HG03469 (cell line): Measurements from ENCODE around the gene PLCB3.
"Not testable (repeated sequence)": the region's sequence is repeated elsewhere in the genome, so short reads cannot be mapped to it uniquely, and the experiment has no call there.

Experiments
- ATAC-seq: cut with Tn5 transposase; IDR thresholded peaks from one replicate; pipeline ENCODE4 v1.9.1; 2021; ENCODE audit warnings: mild to moderate bottlenecking, moderate library complexity, moderate number of reproducible peaks; ENCODE audit not compliant: unreplicated experiment

The PLCB3 gene

DNA sequence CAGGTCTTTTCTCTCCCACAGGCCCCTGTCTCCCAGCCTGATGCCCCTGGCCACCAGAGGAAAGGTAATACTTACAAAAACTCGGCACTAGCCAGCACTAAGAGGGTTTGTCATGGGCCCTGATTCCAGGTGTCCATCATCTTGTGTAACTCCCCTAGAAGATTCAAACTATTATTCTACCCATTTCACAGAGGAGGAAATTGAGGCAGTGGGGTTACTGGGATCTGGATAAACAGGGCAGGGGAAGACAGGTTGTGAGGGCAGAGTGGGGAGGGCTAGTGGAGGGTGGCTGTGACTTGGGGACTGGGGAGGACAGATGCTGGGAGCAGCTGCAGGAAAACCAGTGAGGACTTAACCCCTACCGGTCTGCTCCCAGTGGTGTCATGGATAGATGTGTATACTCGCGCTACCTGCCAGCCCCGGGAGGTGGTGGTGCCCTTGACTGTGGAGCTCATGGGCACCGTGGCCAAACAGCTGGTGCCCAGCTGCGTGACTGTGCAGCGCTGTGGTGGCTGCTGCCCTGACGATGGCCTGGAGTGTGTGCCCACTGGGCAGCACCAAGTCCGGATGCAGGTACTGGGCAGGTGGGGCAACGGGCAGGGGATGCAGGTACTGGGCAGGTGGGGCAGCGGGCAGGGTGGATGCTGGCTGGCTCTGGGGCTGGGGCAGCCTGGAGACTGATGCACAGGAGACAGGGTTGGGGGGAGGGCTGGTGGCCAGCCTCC lies 15.7 kb upstream of the PLCB3 start:
- no peak for ATAC-seq

DNA sequence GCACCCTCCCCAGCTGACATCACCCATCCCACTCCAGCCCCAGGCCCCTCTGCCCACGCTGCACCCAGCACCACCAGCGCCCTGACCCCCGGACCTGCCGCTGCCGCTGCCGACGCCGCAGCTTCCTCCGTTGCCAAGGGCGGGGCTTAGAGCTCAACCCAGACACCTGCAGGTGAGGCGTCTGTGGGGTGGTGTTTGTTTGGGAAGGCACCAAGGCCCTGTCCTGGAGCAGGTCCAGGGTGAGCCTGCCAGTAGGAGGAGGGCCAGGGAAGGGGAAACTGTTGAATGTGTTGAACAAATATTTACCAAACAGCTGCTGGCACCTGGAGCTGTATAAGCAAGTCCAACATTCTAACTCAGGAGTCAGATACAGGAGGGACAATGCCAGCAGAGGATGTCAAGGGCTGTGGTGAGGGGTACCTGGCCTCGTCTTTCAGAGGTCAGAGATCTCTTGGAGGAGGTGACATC lies 13.8 kb upstream of the PLCB3 start:
- ATAC-seq, result no peak

GRCh38 chr11:64238076-64238475 lies 13.3 kb upstream of the PLCB3 start:
- no peak for ATAC-seq

DNA sequence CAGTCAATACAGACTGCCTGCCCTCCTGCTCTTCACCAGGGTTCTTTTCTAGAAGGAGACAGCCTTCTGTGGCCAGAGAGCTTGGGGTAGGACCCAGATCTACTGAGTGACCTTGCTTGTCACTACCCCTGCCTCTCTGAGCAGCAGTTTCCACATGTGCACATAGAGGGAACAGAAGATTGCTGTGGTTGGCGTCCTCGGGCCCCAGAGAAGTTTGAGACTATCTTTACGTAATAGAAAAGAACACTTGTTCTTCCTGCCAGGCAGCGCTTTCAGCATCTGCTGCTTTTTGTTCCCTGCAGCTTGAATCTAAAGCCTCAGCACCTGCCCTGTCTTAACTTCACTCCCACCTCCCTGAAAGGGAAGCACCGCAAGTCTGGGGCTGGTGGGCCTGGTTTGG lies 12.3 kb upstream of the PLCB3 start:
- no peak for ATAC-seq

GRCh38 chr11:64239662-64240434 lies 11.5 kb upstream of the PLCB3 start:
- ATAC-seq, result no peak

GRCh38 chr11:64240435-64241240 lies 10.7 kb upstream of the PLCB3 start, which contains the start of gene FKBP2:
Gene FKBP2, plus strand, starts transcription at chr11:64241095. Its CDS starts 1,293 bp downstream, at chr11:64242388.
- ATAC-seq, result peak; percentile 38

DNA sequence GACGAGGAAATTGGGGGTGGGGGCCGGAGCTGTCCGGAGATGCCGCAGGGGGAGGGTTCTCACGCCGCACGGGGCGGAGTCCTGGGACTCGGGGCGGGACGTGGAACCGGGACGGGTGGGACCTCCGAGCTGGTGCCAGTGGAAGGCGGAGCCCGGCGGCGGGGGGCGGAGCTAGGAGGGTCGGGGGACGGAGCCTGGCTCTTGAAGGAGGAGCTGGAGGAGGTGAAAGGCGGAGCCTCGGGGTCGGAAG lies 10.2 kb upstream of the PLCB3 start:
- ATAC-seq, result peak; percentile 41

DNA sequence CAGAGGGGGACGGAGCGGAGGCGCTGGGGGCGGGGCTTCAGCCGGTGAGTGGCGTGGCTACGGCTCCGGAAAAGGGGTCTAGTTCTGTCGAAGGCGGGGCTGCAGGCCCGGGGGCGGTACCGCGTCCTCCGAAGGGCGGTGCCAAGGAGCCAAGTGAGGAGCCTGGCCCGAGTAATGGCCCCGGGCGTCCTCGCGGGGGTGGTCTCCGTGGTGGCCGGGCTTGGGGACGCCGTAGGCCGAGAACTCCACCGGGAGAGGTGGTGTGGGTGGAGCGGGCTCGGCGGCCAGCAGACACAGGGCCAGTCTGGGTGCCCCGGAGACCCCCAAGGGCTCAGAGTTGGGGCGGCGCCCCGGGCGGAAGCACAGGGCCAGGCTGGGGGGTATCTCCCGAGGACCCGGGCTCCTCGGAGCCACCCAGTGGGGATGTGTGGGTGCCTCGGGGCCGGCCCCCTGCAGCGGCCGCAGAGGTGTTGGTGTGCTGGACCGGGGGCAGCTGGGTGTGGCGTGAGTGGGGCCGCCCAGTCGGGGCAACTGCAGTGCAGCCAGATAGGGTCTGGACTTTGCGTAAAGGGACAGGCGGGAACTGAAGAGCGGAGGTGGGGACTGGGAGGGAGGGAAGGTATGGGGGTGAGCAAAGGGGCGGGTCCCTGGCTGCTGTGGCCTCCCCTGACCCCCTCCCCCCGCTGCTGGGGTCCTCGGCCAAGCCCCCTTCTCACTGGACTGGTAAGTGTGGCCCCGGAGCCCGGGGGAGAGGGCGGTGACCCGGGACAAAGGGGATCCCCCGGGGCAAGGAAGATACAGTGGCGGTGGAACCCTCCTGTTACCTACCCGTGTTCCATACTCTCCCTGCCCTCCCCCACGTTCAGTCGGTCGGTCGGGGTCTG lies 9.6 kb upstream of the PLCB3 start:
- ATAC-seq, result peak; percentile 10

- ATAC-seq, result no peak
These were observed 8.0 kb upstream of the PLCB3 start for GRCh38 chr11:64243236-64243854.

GRCh38 chr11:64244107-64244506 lies 7.2 kb upstream of the PLCB3 start:
- ATAC-seq, result no peak

DNA sequence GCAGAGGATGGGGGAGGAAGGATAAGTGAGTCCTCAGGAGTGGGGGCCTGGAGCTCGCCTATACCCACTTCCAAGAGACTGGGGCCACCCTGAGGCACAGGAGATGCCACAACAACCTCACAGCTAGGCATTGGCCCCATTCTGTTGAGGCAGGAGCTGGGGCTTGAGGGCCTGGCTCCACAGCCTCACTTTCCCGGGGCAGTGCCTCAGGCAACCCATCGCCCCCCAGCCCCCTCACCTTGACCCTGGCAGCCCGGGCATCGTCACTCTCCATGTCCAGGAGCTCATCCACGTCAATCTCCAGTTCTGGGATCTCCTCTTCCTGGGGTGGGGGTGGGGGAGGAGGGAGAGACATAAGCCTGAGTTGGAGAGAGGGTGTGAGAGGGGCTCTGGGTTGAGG lies 6.4 kb upstream of the PLCB3 start:
- ATAC-seq, result no peak

DNA sequence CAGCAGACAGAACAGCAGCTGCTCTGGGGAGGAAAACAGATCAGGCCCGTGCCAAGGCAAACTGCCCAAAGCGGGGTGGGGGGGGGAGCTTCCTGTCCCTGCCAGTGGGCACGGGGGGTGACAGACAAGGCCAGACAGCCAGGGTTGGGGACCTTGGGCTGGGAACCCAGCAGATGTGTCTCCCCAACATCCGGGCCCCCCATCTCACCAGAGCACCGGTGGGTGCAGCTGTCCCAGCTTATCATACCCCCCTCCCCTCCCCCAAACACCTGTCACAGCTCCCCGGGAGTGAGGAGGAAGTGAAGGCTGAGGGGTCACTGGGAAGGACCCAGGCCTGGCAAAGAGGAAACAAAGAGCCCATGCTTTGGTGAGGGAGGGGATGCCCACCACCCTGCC lies 5.9 kb upstream of the PLCB3 start:
- ATAC-seq, result no peak

GRCh38 chr11:64245797-64246620 lies 5.3 kb upstream of the PLCB3 start:
- ATAC-seq, result no peak

DNA sequence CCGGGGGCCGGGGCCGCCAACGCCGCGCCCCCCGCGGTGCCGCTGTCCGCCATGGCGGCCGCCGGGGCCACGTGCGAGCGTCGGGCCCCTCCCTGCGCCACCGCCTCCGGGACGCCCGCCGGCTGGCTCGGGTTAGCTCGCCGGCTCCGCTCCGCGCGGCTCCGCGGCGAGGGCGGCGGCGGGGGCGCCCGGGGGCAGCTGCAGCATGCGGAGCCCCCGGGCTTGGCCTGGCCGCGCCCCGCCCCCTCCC lies 4.8 kb upstream of the PLCB3 start:
- not testable (repeated sequence) for ATAC-seq

DNA sequence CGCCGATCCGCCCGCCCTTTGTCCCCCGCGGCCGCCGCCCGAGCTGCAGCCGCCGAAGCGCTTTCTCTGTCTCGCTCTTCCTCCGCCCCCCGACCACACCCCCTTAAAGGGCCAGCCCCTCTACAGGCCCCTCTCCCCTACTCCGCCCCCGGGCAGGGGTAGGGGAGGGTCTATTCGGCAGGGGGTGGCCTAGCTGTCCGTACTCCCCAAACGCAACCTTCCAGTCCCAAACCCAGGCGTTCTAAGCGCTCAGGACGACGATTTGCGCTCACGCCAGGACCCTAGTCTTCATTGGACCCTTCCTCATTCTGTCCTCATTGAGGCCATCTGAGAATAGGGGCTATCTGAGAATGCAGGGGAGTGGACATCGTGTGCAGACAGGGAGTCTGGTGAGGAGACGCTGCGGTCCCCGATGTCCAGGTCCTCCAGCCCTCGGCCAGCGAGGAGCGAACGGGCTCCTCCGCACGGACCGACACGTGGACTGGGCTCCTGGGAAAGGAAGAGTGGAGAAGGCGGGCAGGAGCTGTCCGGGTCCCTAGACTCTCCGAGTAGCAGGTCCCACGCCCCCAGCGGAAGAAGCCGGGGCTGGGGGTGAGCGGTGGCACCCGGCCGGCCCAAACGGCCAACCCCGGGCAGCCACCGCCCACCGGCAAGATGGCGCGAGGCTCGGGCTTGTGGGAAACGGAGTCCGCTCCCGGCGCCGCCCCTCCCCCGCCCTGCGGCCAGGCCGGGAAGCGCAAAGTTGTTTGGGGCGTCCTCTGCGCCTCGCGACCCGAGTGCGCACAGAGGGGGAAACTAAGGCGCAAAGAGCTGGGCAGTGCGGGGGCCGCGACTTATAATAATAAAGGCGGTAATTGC lies 4.2 kb upstream of the PLCB3 start, which contains the start of gene PPP1R14B:
Gene PPP1R14B (minus strand): TSS at position 73 of the 858 bp plus-strand sequence. CDS start 270 bp downstream, outside the sequence.
- ATAC-seq, result no peak

DNA sequence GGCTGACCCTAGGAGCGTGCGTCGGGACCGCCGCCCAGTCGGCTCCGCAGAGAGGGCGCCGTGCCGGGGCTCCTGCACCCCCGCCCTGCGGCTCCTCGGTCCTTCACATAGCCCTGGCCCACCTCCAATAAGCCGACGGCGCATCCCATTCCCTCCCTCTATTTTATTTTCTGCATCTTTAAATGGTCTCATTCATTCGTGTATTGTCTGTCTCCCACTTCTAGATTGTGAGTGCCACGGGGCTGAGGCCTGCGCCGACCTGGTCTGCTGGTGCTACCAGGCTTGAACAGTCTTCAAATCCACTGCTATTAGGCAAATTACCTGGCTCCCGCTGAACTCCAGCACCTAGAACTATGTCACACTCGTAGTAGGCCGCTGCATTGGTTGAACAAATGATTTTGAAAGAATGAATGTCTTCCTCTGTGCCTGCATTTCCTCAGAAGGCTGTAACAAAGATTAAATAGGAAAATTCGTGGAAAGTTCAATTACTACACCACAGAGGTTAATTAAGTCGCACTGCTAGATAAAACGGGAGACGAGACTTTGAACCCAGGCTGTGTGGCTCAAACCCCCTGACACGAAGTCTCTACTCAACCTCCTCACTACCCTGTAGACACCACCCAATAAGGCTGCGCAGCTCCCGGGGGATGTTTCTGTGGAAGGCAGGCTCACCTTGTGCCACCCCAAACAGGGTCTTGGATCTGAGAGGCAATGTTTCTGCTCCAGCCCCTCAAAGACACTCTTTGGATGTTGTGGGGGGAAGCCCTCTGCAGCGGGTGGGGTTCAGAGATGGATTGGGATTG lies 3.4 kb upstream of the PLCB3 start:
- ATAC-seq, result no peak

DNA sequence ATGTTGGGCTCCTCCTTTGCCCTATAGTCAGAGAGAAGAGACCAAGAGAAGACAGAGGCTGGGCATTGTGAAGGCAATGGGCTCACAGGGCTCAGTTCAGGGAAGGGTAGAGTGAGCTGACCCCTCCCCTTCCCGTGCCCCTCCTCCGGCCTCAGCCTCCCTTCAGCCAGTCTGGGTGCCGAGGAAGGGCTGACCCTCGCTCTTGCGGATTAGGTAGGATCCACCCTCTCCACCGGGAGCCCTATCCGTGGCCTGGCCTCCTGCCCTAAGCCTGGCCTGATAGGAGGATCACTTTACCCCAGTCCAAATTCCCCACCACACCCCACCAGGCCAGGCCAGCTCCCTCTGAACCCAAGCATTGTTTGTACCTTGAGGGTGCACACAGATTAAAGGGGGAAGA lies 2.8 kb upstream of the PLCB3 start:
- ATAC-seq, result no peak

GRCh38 chr11:64249038-64249437 lies 2.3 kb upstream of the PLCB3 start:
- ATAC-seq, result no peak
